Caco-2 (cell line): ENCODE data around the gene AKT1. TPM values are rescaled to one million over a fixed set of nuclear protein-coding genes. Genes with fewer than 3 reads are reported as not detected.

Experiments used
- BruUV-seq: library from RNA; stranded (reverse); fragments of 400-500 nt; replicated peaks from 2 replicates; lab custom pipeline; 2021; lab: Mats Ljungman, UMichigan
- CTCF ChIA-PET: fragments of 300-600 bp; sonication (Branson Sonifier 250); formaldehyde crosslinking; loops from one replicate; lab custom pipeline; 2022; ENCODE audit warnings: antibody characterized with exemption; lab: Charles Lee
- POLR2A ChIA-PET: fragments of 300-600 bp; sonication (Branson Sonifier 250); formaldehyde crosslinking; loops from one replicate; lab custom pipeline; 2022; ENCODE audit warnings: antibody characterized with exemption; lab: Charles Lee
- DNase-seq, 2 experiments: peaks; one replicate each; pipeline versions ENCODE4 v3.0.0 to v3.0.0-alpha.2; 2020 to 2022
- H3K27me3 ChIP-seq: replicated peaks from 2 replicates; pipeline ENCODE4 v1.6.0; 2011; ENCODE audit warnings: low read length; ENCODE audit not compliant: control insufficient read depth, insufficient read depth
- H3K36me3 ChIP-seq: 2 replicates; pipeline ENCODE4 v1.5.1; 2011; ENCODE audit warnings: low read length; ENCODE audit not compliant: control insufficient read depth, insufficient read depth
- H3K4me1 ChIP-seq: fragments of 250-450 bp; sonication (Bioruptor Pico); 2 replicates; pipeline ENCODE4 v1.5.1; 2020; ENCODE audit warnings: mild to moderate bottlenecking
- H3K4me3 ChIP-seq: 2 replicates; pipeline ENCODE4 v1.5.1; 2011; ENCODE audit warnings: low read depth, mild to moderate bottlenecking, control low read depth, low read length
- H3K9me3 ChIP-seq: fragments of 250-450 bp; sonication (Bioruptor Pico); 2 replicates; pipeline ENCODE4 v1.5.1; 2020; ENCODE audit warnings: mild to moderate bottlenecking, moderate library complexity
- H3K27ac Mint-ChIP-seq: one replicate; pipeline ENCODE4 v1.8.0; 2022; ENCODE audit warnings: mixed read lengths; ENCODE audit not compliant: unreplicated experiment
- H3K27me3 Mint-ChIP-seq: one replicate; pipeline ENCODE4 v1.8.0; 2022; ENCODE audit warnings: mixed read lengths; ENCODE audit not compliant: insufficient read depth, unreplicated experiment
- H3K36me3 Mint-ChIP-seq: one replicate; pipeline ENCODE4 v1.8.0; 2022; ENCODE audit warnings: mild to moderate bottlenecking, mixed read lengths; ENCODE audit not compliant: insufficient read depth, unreplicated experiment
- H3K4me1 Mint-ChIP-seq: one replicate; pipeline ENCODE4 v1.8.0; 2022; ENCODE audit warnings: low read depth, mixed read lengths; ENCODE audit not compliant: unreplicated experiment
- H3K4me3 Mint-ChIP-seq: one replicate; pipeline ENCODE4 v1.8.0; 2022; ENCODE audit warnings: mild to moderate bottlenecking, moderate library complexity, mixed read lengths; ENCODE audit not compliant: unreplicated experiment
- H3K9me3 Mint-ChIP-seq: one replicate; pipeline ENCODE4 v1.8.0; 2022; ENCODE audit warnings: mixed read lengths; ENCODE audit not compliant: unreplicated experiment
- intact Hi-C: fragments of 100-400 bp; cut with micrococcal nuclease; formaldehyde crosslinking; loops from one replicate; pipeline ENCODE4 v1.10.0; 2022; ENCODE audit not compliant: unreplicated experiment
- total RNA-seq: library from RNA; stranded (reverse); gene quantifications from 2 replicates; pipeline ENCODE4 v1.2.3, GENCODE V29; 2022
- TF ChIP-seq, protein P1 (sequence below), 2 experiments: fragments of 200-600 bp in 1 of 2; IDR thresholded peaks; 1 replicate in 1 of 2; 2 replicates in 1 of 2; pipeline versions ENCODE4 v1.5.1 to v1.8.0; 2011 to 2022; ENCODE audit warnings: antibody characterized with exemption in 1 of 2, control low read depth in 1 of 2, inconsistent platforms in 1 of 2, low read depth in 1 of 2, low read length in 1 of 2, mild to moderate bottlenecking in 1 of 2, moderate library complexity in 1 of 2; ENCODE audit not compliant: insufficient read depth in 1 of 2, severe bottlenecking in 1 of 2, unreplicated experiment in 1 of 2

The AKT1 gene
- total RNA-seq, 1 experiment from 2014 or later = 110 TPM

DNA sequence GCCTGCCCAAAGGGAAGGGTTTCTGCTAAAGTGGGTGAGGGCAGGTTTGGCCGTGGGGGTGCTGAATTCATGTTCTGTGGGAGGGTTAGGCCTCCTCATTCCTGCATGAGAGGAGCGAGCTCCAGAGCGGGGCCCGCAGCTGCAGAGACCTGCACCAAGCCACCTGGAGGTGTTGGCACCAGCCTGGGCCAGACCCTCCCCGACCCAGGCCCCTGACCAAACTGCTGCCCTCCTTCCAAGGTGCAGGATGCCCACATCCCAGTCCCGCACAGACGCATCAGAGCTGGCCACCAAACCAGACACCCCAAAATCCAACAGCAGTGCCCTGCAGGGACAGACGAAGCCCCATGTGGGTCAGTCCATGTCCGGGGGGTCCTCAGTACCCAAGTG lies 61.0 kb downstream of the AKT1 start:
- intact Hi-C loops = no loop called here
- DNase-seq = no peak
- POLR2A ChIA-PET = no interaction called here
- Mint-ChIP-seq H3K4me3 (no peak overlapping the region), H3K4me1 (no peaks in the 10 kb centered on the region), H3K36me3 (peaks cover 5% of the 10 kb centered on the region), H3K9me3 (no peaks in the 10 kb centered on the region), H3K27me3 (no peaks in the 10 kb centered on the region), H3K27ac (no peak overlapping the region)
- no peaks in the 10 kb centered on the region for H3K36me3 ChIP-seq
- no peaks in the 10 kb centered on the region for H3K9me3 ChIP-seq
- no peaks in the 10 kb centered on the region for H3K27me3 ChIP-seq
- CTCF ChIA-PET = no interaction called here
- BruUV-seq = no TSS peak
- H3K4me1 ChIP-seq = no peaks in the 10 kb centered on the region
- TF ChIP-seq, protein P1, sequence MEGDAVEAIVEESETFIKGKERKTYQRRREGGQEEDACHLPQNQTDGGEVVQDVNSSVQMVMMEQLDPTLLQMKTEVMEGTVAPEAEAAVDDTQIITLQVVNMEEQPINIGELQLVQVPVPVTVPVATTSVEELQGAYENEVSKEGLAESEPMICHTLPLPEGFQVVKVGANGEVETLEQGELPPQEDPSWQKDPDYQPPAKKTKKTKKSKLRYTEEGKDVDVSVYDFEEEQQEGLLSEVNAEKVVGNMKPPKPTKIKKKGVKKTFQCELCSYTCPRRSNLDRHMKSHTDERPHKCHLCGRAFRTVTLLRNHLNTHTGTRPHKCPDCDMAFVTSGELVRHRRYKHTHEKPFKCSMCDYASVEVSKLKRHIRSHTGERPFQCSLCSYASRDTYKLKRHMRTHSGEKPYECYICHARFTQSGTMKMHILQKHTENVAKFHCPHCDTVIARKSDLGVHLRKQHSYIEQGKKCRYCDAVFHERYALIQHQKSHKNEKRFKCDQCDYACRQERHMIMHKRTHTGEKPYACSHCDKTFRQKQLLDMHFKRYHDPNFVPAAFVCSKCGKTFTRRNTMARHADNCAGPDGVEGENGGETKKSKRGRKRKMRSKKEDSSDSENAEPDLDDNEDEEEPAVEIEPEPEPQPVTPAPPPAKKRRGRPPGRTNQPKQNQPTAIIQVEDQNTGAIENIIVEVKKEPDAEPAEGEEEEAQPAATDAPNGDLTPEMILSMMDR (IDR thresholded peaks at IDR 0.05; ENCODE audit: insufficient read depth in 1 of 2, low read depth in 1 of 2, low read length in 1 of 2, severe bottlenecking in 1 of 2, unreplicated experiment in 1 of 2) = no peak
- H3K4me3 ChIP-seq = no peak overlapping the region

- DNase-seq = no peak
- BruUV-seq = no TSS peak
- H3K27me3 Mint-ChIP-seq = peaks cover 1% of the 10 kb centered on the region
- H3K27me3 ChIP-seq = no peaks in the 10 kb centered on the region
- H3K4me3 Mint-ChIP-seq = no peak overlapping the region
- no peaks in the 10 kb centered on the region for H3K9me3 ChIP-seq
- H3K36me3 Mint-ChIP-seq = peaks cover 9% of the 10 kb centered on the region
- POLR2A ChIA-PET = no interaction called here
- no peaks in the 10 kb centered on the region for H3K4me1 Mint-ChIP-seq
- no peaks in the 10 kb centered on the region for H3K36me3 ChIP-seq
- TF ChIP-seq, protein P1 (IDR thresholded peaks at IDR 0.05; ENCODE audit: insufficient read depth in 1 of 2, low read depth in 1 of 2, low read length in 1 of 2, severe bottlenecking in 1 of 2, unreplicated experiment in 1 of 2) = no peak
- no peaks in the 10 kb centered on the region for H3K4me1 ChIP-seq
- no peaks in the 10 kb centered on the region for H3K9me3 Mint-ChIP-seq
- intact Hi-C loops = no loop called here
- H3K27ac Mint-ChIP-seq = no peak overlapping the region
- H3K4me3 ChIP-seq = no peak overlapping the region
- CTCF ChIA-PET = no interaction called here
Measured at GRCh38 chr14:104734051-104734587, 61.4 kb downstream of the AKT1 start.

- Mint-ChIP-seq H3K27ac (no peak overlapping the region), H3K36me3 (peaks cover 11% of the 10 kb centered on the region), H3K9me3 (no peaks in the 10 kb centered on the region), H3K27me3 (peaks cover 3% of the 10 kb centered on the region), H3K4me3 (no peak overlapping the region), H3K4me1 (no peaks in the 10 kb centered on the region)
- ChIA-PET CTCF (interaction anchor here (0.7 kb wide), 2 partner anchors 208 to 1313 kb away, joined by 3 read pairs; no protein-coding TSS in a partner anchor), POLR2A (no interaction called here)
- no peak for DNase-seq
- no TSS peak for BruUV-seq
- Histone ChIP-seq H3K4me3 (no peak overlapping the region), H3K4me1 (no peaks in the 10 kb centered on the region), H3K9me3 (no peaks in the 10 kb centered on the region), H3K27me3 (no peaks in the 10 kb centered on the region), H3K36me3 (no peaks in the 10 kb centered on the region)
- TF ChIP-seq, protein P1 (IDR thresholded peaks at IDR 0.05; ENCODE audit: insufficient read depth in 1 of 2, low read depth in 1 of 2, low read length in 1 of 2, severe bottlenecking in 1 of 2, unreplicated experiment in 1 of 2) = no peak
- intact Hi-C loops = no loop called here
Measured at GRCh38 chr14:104732931-104733681, 62.4 kb downstream of the AKT1 start.
